OCI-LY7 (cell line): Measurements from ENCODE around the gene PPFIA2. TPM values are rescaled to one million over a fixed set of nuclear protein-coding genes. Genes with fewer than 3 reads are reported as not detected.

Experiments used
- BruUV-seq: library from RNA; stranded (reverse); fragments of 400-500 nt; replicated peaks from 2 replicates; lab custom pipeline; 2021; lab: Mats Ljungman, UMichigan
- CTCF ChIA-PET: fragments of 300-600 bp; sonication (Branson Sonifier 250); formaldehyde crosslinking; loops from one replicate; lab custom pipeline; 2022; ENCODE audit warnings: antibody characterized with exemption; ENCODE audit not compliant: unreplicated experiment; lab: Charles Lee
- POLR2A ChIA-PET: fragments of 300-600 bp; sonication (Branson Sonifier 250); formaldehyde crosslinking; loops from one replicate; lab custom pipeline; 2022; ENCODE audit warnings: antibody characterized with exemption; lab: Charles Lee
- DNase-seq: peaks from one replicate; pipeline ENCODE4 v3.0.0-alpha.2; 2015; ENCODE audit warnings: low spot score
- H2AFZ ChIP-seq: fragments of 200-600 bp; sonication (generic), shearing (Covaris generic); 2 replicates; pipeline ENCODE4 v1.6.1; 2014; ENCODE audit warnings: mild to moderate bottlenecking, antibody characterized with exemption, low read length, moderate library complexity
- H3K27ac ChIP-seq: fragments of 200-600 bp; sonication (generic); 2 replicates; pipeline ENCODE4 v1.5.1; 2014; ENCODE audit warnings: mixed run types, low read depth, mild to moderate bottlenecking, moderate library complexity, low read length, inconsistent platforms; ENCODE audit not compliant: poor library complexity, severe bottlenecking
- H3K36me3 ChIP-seq: fragments of 200-600 bp; sonication (generic); 2 replicates; pipeline ENCODE4 v1.6.1; 2014; ENCODE audit warnings: mild to moderate bottlenecking, antibody characterized with exemption, low read length, moderate library complexity, mixed read lengths; ENCODE audit not compliant: insufficient read depth
- H3K4me1 ChIP-seq: fragments of 200-600 bp; sonication (generic); 2 replicates; pipeline ENCODE4 v1.5.1; 2014; ENCODE audit warnings: mild to moderate bottlenecking, low read length; ENCODE audit not compliant: insufficient read depth, poor library complexity, severe bottlenecking
- H3K4me2 ChIP-seq: fragments of 200-600 bp; sonication (generic); 2 replicates; pipeline ENCODE4 v1.6.1; 2014; ENCODE audit warnings: mild to moderate bottlenecking, low read length
- H3K4me3 ChIP-seq: fragments of 200-600 bp; sonication (generic); 2 replicates; pipeline ENCODE4 v1.5.1; 2014; ENCODE audit warnings: mild to moderate bottlenecking, low read depth, low read length; ENCODE audit not compliant: poor library complexity, severe bottlenecking
- H3K79me2 ChIP-seq: fragments of 200-600 bp; sonication (generic); 2 replicates; pipeline ENCODE4 v1.6.1; 2016; ENCODE audit warnings: low read depth, mild to moderate bottlenecking, low read length, moderate library complexity, mixed read lengths; ENCODE audit not compliant: insufficient read depth
- H3K9me2 ChIP-seq: fragments of 200-600 bp; sonication (generic); 2 replicates; pipeline ENCODE4 v1.6.1; 2016; ENCODE audit warnings: mild to moderate bottlenecking, low read length, mixed read lengths; ENCODE audit not compliant: insufficient read depth
- H3K9me3 ChIP-seq: fragments of 200-600 bp; sonication (generic); 2 replicates; pipeline ENCODE4 v1.6.1; 2014; ENCODE audit warnings: mild to moderate bottlenecking, mixed run types, low read length, mixed read lengths
- H4K20me1 ChIP-seq: fragments of 200-600 bp; sonication (generic); 2 replicates; pipeline ENCODE4 v1.6.1; 2014; ENCODE audit warnings: mild to moderate bottlenecking, antibody characterized with exemption, low read length, moderate library complexity, mixed read lengths; ENCODE audit not compliant: insufficient read depth
- EZH2phosphoT487 ChIP-seq: fragments of 200-600 bp; sonication (generic); IDR thresholded peaks from 2 replicates; pipeline ENCODE4 v1.6.1; 2018; ENCODE audit warnings: low read depth, borderline replicate concordance, mild to moderate bottlenecking, mixed run types, antibody characterized with exemption, low read length, moderate library complexity, mixed read lengths
- intact Hi-C: fragments of 100-400 bp; cut with micrococcal nuclease; formaldehyde crosslinking; loops from one replicate; pipeline ENCODE4 v1.10.0; 2022; ENCODE audit not compliant: unreplicated experiment
- total RNA-seq, 2 experiments: library from RNA; depleted of rRNA in 1 of 2; stranded (reverse); fragments of >200 nt in 1 of 2; shearing (Covaris generic) in 1 of 2; gene quantifications; 2 replicates each; pipeline ENCODE4 v1.2.3, GENCODE V29; 2014 to 2022
- TF ChIP-seq, protein P1 (sequence below): fragments of 200-600 bp; sonication (generic); conservative IDR thresholded peaks from 2 replicates; pipeline ENCODE4 v1.5.1; 2014; ENCODE audit warnings: mild to moderate bottlenecking, antibody characterized with exemption, low read length, moderate library complexity, mixed read lengths

Gene PPFIA2
- total RNA-seq, 2 experiments from 2014 or later = not detected

GRCh38 chr12:81542065-81543010 is 216.8 kb downstream of the PPFIA2 start:
- BruUV-seq = no TSS peak
- TF ChIP-seq, protein P1, sequence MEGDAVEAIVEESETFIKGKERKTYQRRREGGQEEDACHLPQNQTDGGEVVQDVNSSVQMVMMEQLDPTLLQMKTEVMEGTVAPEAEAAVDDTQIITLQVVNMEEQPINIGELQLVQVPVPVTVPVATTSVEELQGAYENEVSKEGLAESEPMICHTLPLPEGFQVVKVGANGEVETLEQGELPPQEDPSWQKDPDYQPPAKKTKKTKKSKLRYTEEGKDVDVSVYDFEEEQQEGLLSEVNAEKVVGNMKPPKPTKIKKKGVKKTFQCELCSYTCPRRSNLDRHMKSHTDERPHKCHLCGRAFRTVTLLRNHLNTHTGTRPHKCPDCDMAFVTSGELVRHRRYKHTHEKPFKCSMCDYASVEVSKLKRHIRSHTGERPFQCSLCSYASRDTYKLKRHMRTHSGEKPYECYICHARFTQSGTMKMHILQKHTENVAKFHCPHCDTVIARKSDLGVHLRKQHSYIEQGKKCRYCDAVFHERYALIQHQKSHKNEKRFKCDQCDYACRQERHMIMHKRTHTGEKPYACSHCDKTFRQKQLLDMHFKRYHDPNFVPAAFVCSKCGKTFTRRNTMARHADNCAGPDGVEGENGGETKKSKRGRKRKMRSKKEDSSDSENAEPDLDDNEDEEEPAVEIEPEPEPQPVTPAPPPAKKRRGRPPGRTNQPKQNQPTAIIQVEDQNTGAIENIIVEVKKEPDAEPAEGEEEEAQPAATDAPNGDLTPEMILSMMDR = no peak
- TF ChIP-seq EZH2phosphoT487 = no peak

DNA sequence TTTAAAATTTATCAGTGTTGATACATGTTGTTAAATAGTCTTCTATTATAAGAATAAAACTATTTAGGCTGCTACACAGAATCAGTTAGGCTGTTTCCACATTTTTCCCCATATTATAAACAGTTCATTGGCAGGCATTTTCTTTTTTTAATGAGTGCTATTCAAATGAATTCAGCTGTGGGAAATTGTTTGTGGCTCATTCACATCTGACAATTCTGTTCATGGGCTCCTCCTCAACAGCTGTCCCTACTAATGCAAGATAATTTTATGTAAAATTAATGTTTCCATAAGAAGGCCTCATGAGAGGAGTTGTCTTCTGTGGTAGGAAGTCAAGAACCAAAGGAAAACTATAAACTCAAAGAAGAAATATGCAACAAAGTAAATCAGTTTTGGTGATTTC is 218.0 kb downstream of the PPFIA2 start:
- CTCF ChIA-PET = no interaction called here

More at GRCh38 chr12:81542065-81543010, 216.8 kb downstream of the PPFIA2 start:
- ChIA-PET CTCF (no interaction called here), POLR2A (interaction anchor here (0.6 to 1.3 kb wide), 2 partner anchors 16 to 113 kb away, joined by 3 read pairs; no protein-coding TSS in a partner anchor)
- H4K20me1 ChIP-seq = no peaks in the 10 kb centered on the region
- H3K4me1 ChIP-seq = no peaks in the 10 kb centered on the region
- intact Hi-C loops = no loop called here
- no peak overlapping the region for H3K27ac ChIP-seq
- no peak overlapping the region for H2AFZ ChIP-seq
- H3K4me2 ChIP-seq = no peak overlapping the region
- H3K9me3 ChIP-seq = no peaks in the 10 kb centered on the region
- H3K4me3 ChIP-seq = no peak overlapping the region
- no peaks in the 10 kb centered on the region for H3K79me2 ChIP-seq
- DNase-seq = no peak
- no peaks in the 10 kb centered on the region for H3K9me2 ChIP-seq
- H3K36me3 ChIP-seq = no peaks in the 10 kb centered on the region

More for the DNA sequence above, 218.0 kb downstream of the PPFIA2 start:
- Histone ChIP-seq H3K79me2 (no peaks in the 10 kb centered on the region), H4K20me1 (no peaks in the 10 kb centered on the region), H3K4me3 (no peak overlapping the region), H3K4me2 (no peak overlapping the region), H3K36me3 (no peaks in the 10 kb centered on the region), H3K9me3 (no peaks in the 10 kb centered on the region), H3K4me1 (no peaks in the 10 kb centered on the region), H3K9me2 (no peaks in the 10 kb centered on the region), H3K27ac (no peak overlapping the region), H2AFZ (no peak overlapping the region)
- intact Hi-C loops = no loop called here
- POLR2A ChIA-PET = interaction anchor here (0.6 kb wide), 1 partner anchor 723 kb away, joined by 3 read pairs; no protein-coding TSS in a partner anchor
- no TSS peak for BruUV-seq
- no peak for TF ChIP-seq EZH2phosphoT487
- TF ChIP-seq, protein P1 = no peak
- no peak for DNase-seq
